IMR-90 (cell line): ENCODE measurements around the gene WWP2. TPM values are rescaled to one million over a fixed set of nuclear protein-coding genes. Genes with fewer than 3 reads are reported as not detected.
"Not testable (repeated sequence)": the region's sequence is repeated elsewhere in the genome, so short reads cannot be mapped to it uniquely, and the experiment has no call there.

Experiments
- ATAC-seq: fragments of 200-7000 bp; cut with Tn5 transposase; 2 replicates; pipeline ENCODE4 v1.9.1; 2020; ENCODE audit warnings: low read depth, mild to moderate bottlenecking, moderate library complexity
- BruUV-seq: library from RNA; stranded (reverse); fragments of 400-500 nt; replicated peaks from 2 replicates; lab custom pipeline; 2021; lab: Mats Ljungman, UMichigan
- CTCF ChIA-PET: fragments of 300-600 bp; formaldehyde crosslinking; extraction: SDS; loops from one replicate; lab custom pipeline; 2021; ENCODE audit warnings: antibody characterized with exemption; lab: Yijun Ruan, JAX
- POLR2A ChIA-PET: fragments of 300-600 bp; sonication (Branson Sonifier 250); formaldehyde crosslinking; loops from one replicate; lab custom pipeline; 2022; ENCODE audit warnings: antibody characterized with exemption; ENCODE audit not compliant: unreplicated experiment; lab: Charles Lee
- DNase-seq: peaks from one replicate; pipeline ENCODE4 v3.0.0; 2013
- H2AFZ ChIP-seq: replicated peaks from 2 replicates; pipeline ENCODE3; 2013; ENCODE audit warnings: low read length, mild to moderate bottlenecking; ENCODE audit not compliant: poor library complexity
- H2AK5ac ChIP-seq: 2 replicates; pipeline ENCODE4 v1.6.1; 2013; ENCODE audit warnings: low read depth, low read length, inconsistent platforms
- H2AK9ac ChIP-seq: replicated peaks from 2 replicates; pipeline ENCODE3; 2013; ENCODE audit warnings: mild to moderate bottlenecking, low read depth, low read length, moderate library complexity; ENCODE audit not compliant: poor library complexity
- H2BK120ac ChIP-seq: 2 replicates; pipeline ENCODE4 v1.6.1; 2013; ENCODE audit warnings: low read depth, low read length, inconsistent platforms
- H2BK15ac ChIP-seq: 3 replicates; pipeline ENCODE4 v1.6.1; 2013; ENCODE audit warnings: low read depth, low read length, inconsistent platforms
- H2BK20ac ChIP-seq: 2 replicates; pipeline ENCODE4 v1.6.1; 2013; ENCODE audit warnings: low read depth, mild to moderate bottlenecking, inconsistent platforms, low read length, moderate library complexity
- H2BK5ac ChIP-seq: 2 replicates; pipeline ENCODE4 v1.6.1; 2013; ENCODE audit warnings: mild to moderate bottlenecking, low read depth, low read length, inconsistent platforms; ENCODE audit not compliant: poor library complexity, severe bottlenecking
- H3K14ac ChIP-seq: replicated peaks from 2 replicates; pipeline ENCODE4 v1.6.1; 2013; ENCODE audit warnings: low read depth, low read length, inconsistent platforms
- H3K18ac ChIP-seq: 2 replicates; pipeline ENCODE4 v1.6.1; 2013; ENCODE audit warnings: low read depth, low read length, control low read depth
- H3K23ac ChIP-seq: 2 replicates; pipeline ENCODE4 v1.6.1; 2013; ENCODE audit warnings: low read depth, low read length, inconsistent platforms
- H3K27ac ChIP-seq: 2 replicates; pipeline ENCODE4 v1.5.1; 2013; ENCODE audit warnings: mild to moderate bottlenecking, control low read depth, low read length; ENCODE audit not compliant: insufficient read depth
- H3K27me3 ChIP-seq: 2 replicates; pipeline ENCODE4 v1.6.1; 2013; ENCODE audit warnings: low read length; ENCODE audit not compliant: control insufficient read depth, insufficient read depth
- H3K36me3 ChIP-seq: 2 replicates; pipeline ENCODE4 v1.6.1; 2013; ENCODE audit warnings: low read length, mixed read lengths; ENCODE audit not compliant: control insufficient read depth, insufficient read depth
- H3K4ac ChIP-seq: 2 replicates; pipeline ENCODE4 v1.6.1; 2013; ENCODE audit warnings: low read depth, low read length, inconsistent platforms
- H3K4me1 ChIP-seq: 2 replicates; pipeline ENCODE4 v1.6.1; 2013; ENCODE audit warnings: low read length, mixed read lengths; ENCODE audit not compliant: control insufficient read depth, insufficient read depth
- H3K4me2 ChIP-seq: 2 replicates; pipeline ENCODE4 v1.6.1; 2013; ENCODE audit warnings: low read depth, mild to moderate bottlenecking, control low read depth, low read length, moderate library complexity
- H3K4me3 ChIP-seq: 2 replicates; pipeline ENCODE4 v1.5.1; 2013; ENCODE audit warnings: low read depth, mild to moderate bottlenecking, control low read depth, low read length, moderate library complexity; ENCODE audit not compliant: insufficient read depth
- H3K56ac ChIP-seq: 2 replicates; pipeline ENCODE4 v1.6.1; 2013; ENCODE audit warnings: low read length, inconsistent platforms; ENCODE audit not compliant: insufficient read depth; ENCODE audit errors: extremely low read depth
- H3K79me1 ChIP-seq, 2 experiments: 2 replicates each; pipeline ENCODE4 v1.6.1; 2013; ENCODE audit warnings: low read length in 2 of 2, inconsistent platforms in 1 of 2, low read depth in 1 of 2
- H3K9ac ChIP-seq: 2 replicates; pipeline ENCODE4 v1.6.1; 2013; ENCODE audit warnings: low read depth, low read length, control low read depth
- H3K9me1 ChIP-seq: 2 replicates; pipeline ENCODE4 v1.6.1; 2013; ENCODE audit warnings: low read length, inconsistent platforms; ENCODE audit not compliant: insufficient read depth
- H3K9me3 ChIP-seq: 2 replicates; pipeline ENCODE4 v1.6.1; 2013; ENCODE audit warnings: low read length; ENCODE audit not compliant: control insufficient read depth, insufficient read depth
- H4K20me1 ChIP-seq: 2 replicates; pipeline ENCODE4 v1.6.1; 2013; ENCODE audit warnings: low read length, inconsistent platforms; ENCODE audit not compliant: insufficient read depth
- H4K5ac ChIP-seq: 2 replicates; pipeline ENCODE4 v1.6.1; 2013; ENCODE audit warnings: mild to moderate bottlenecking, low read depth, low read length, control low read depth
- H4K8ac ChIP-seq, 2 experiments: 2 replicates each; pipeline ENCODE4 v1.6.1; 2013; ENCODE audit warnings: low read depth in 2 of 2, low read length in 2 of 2, control low read depth in 1 of 2, inconsistent platforms in 1 of 2
- H4K91ac ChIP-seq: 2 replicates; pipeline ENCODE4 v1.6.1; 2013; ENCODE audit warnings: low read depth, low read length, inconsistent platforms; ENCODE audit not compliant: insufficient read depth
- WGBS, 2 experiments: methylation state at CpG; one replicate each; pipeline versions ENCODE4 v1.1.5 to v1.1.7; 2013; ENCODE audit warnings: missing lambda C conversion rate in 2 of 2; ENCODE audit not compliant: insufficient read length in 1 of 2; ENCODE audit errors: extremely low coverage in 2 of 2; 5-methylcytosine and 5-hydroxymethylcytosine counted together
- dilution Hi-C: fragments of 300-500 bp; cut with HindIII; formaldehyde crosslinking; loops from one replicate; pipeline ENCODE4 v1.14.3; 2018; ENCODE audit warnings: low sequenced_read_pairs; ENCODE audit not compliant: unreplicated experiment
- in situ Hi-C: fragments of 300-500 bp; cut with MboI; formaldehyde crosslinking; loops from 3 replicates; pipeline ENCODE4 v1.14.3; 2019; ENCODE audit warnings: low sequenced_read_pairs, inconsistent platforms, mixed read lengths
- intact Hi-C: fragments of 100-400 bp; cut with micrococcal nuclease; formaldehyde crosslinking; loops from 2 replicates; pipeline ENCODE4 v1.10.0; 2022
- polyA plus RNA-seq, 3 experiments: library from polyadenylated mRNA; depleted of rRNA; stranded (reverse); fragments of >200 nt; gene quantifications; 2 replicates each; pipeline ENCODE4 v1.2.3, GENCODE V29; 2012; ENCODE audit warnings: low replicate concordance in 1 of 3
- total RNA-seq: library from RNA; depleted of rRNA; stranded (reverse); fragments of >200 nt; gene quantifications from 2 replicates; pipeline ENCODE4 v1.2.3, GENCODE V29; 2012

Gene WWP2
- total and polyA plus RNA-seq, 2 of the 4 experiments (the other 2 are of a cell fraction), result 12.7 to 13.7 TPM

DNA sequence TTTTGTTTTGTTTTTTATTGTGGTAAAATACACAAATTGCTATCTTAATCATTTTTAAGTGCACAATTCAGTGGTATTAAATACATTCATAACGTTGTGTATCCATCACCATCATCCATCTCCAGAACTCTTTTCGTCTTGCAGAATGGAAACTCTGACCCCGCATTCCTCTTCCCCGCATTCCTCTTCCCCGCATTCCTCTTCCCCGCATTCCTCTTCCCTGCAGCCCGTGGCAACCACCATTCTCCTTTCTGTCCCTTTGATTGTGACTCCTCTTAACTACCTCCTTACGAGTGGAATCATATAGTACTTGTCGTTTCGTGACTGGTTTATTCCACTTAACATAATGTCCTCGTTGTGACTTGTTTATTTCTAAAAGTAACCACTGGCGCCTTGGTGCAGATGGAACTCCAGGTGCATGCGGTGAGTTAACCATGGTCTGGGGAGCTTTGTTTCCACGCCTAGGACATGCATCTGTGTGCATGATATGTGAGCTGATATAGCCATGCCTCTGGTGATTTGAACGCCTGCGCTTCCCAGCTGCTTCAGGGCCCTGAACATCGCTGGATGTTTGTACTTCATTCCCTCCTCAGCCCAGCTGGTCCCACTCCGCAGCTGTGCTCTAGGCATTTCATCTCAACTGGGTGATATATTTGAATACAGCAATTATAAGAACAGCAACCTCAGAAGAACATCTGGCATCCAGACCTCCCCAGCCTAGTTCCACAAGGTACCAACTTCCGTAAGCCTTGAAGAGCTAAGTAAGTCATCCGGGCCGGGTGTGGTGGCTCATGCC, 181.3 kb downstream of the WWP2 start:
- H4K8ac ChIP-seq, H2BK20ac ChIP-seq, H2BK120ac ChIP-seq, H3K9ac ChIP-seq, H3K27me3 ChIP-seq, H3K4me3 ChIP-seq, H3K14ac ChIP-seq, dilution Hi-C loops, H3K18ac ChIP-seq, H4K20me1 ChIP-seq, H2AK9ac ChIP-seq, H2BK5ac ChIP-seq, H3K56ac ChIP-seq, H4K5ac ChIP-seq, H3K4me1 ChIP-seq, H3K9me1 ChIP-seq, POLR2A ChIA-PET, in situ Hi-C loops, BruUV-seq, H3K4ac ChIP-seq, H3K9me3 ChIP-seq, DNase-seq, H3K27ac ChIP-seq, H3K23ac ChIP-seq, H2BK15ac ChIP-seq, H3K4me2 ChIP-seq, H4K91ac ChIP-seq, H2AK5ac ChIP-seq, ATAC-seq, H2AFZ ChIP-seq, intact Hi-C loops, H3K79me1 ChIP-seq: not testable (repeated sequence)
- CTCF ChIA-PET, result interaction anchor here (0.5 kb wide), 1 partner anchor 21 kb away, joined by 5 read pairs; no protein-coding TSS in a partner anchor
- no CpG with 5 or more reads among the region's 21 CpGs for WGBS, 2 experiments
- peaks cover 14% of the 10 kb centered on the region for H3K36me3 ChIP-seq

GRCh38 chr16:69950411-69950810, 188.3 kb downstream of the WWP2 start:
- H3K14ac ChIP-seq, H3K4me3 ChIP-seq, H2BK5ac ChIP-seq, H3K9ac ChIP-seq, H3K27me3 ChIP-seq, H3K4me1 ChIP-seq, H3K36me3 ChIP-seq, H3K9me3 ChIP-seq, in situ Hi-C loops, CTCF ChIA-PET, DNase-seq, ATAC-seq, H4K5ac ChIP-seq, H3K27ac ChIP-seq, H2BK20ac ChIP-seq, H2BK120ac ChIP-seq, dilution Hi-C loops, H4K91ac ChIP-seq, H2BK15ac ChIP-seq, H3K18ac ChIP-seq, H2AK9ac ChIP-seq, H3K79me1 ChIP-seq, H4K20me1 ChIP-seq, H3K4me2 ChIP-seq, H3K23ac ChIP-seq, H3K56ac ChIP-seq, H3K9me1 ChIP-seq, H4K8ac ChIP-seq, H3K4ac ChIP-seq, POLR2A ChIA-PET, H2AFZ ChIP-seq, H2AK5ac ChIP-seq, BruUV-seq, intact Hi-C loops: not testable (repeated sequence)
- no CpG with 5 or more reads among the region's 17 CpGs for WGBS, 2 experiments
